Right ventricle myocardium superior (tissue), 1 donor: ENCODE measurements around the gene KLF2. TPM values are rescaled to one million over a fixed set of nuclear protein-coding genes. Genes with fewer than 3 reads are reported as not detected.
"Not testable (repeated sequence)": the region's sequence is repeated elsewhere in the genome, so short reads cannot be mapped to it uniquely, and the experiment has no call there.

Source experiments
- ATAC-seq: fragments of 200-7000 bp; cut with Tn5 transposase; one replicate; pipeline ENCODE4 v1.9.1; 2020; ENCODE audit warnings: mild to moderate bottlenecking; ENCODE audit not compliant: poor library complexity
- DNase-seq: peaks from one replicate; pipeline ENCODE4 v3.0.0-alpha.2; 2020
- intact Hi-C: fragments of 100-400 bp; cut with DNase I; formaldehyde crosslinking; loops from one replicate; pipeline ENCODE4 v1.11.2; 2022
- long read RNA-seq: library from polyadenylated mRNA; unstranded; transcript quantifications from one replicate; pipeline ENCODE4 v2.0.0, GENCODE V29; 2021
- total RNA-seq: library from RNA; stranded (reverse); fragmentation: NEBNext Ultra II Directional; extraction: Animal tissue kit (Norgen Biotek cat#: 25700); gene quantifications from one replicate; pipeline ENCODE4 v1.2.1, GENCODE V29; 2021
- donor health status: DM: no; HTN: yes; CAD: no; lungs with severe emphysema.

The KLF2 gene
- total RNA-seq = 67.6 TPM
- long read RNA-seq, transcript KLF2-201 (3 exons, 2,018 nt) = major isoform, 85 of 192 reads
- long read RNA-seq, partial matches to known transcripts = 95 of 192 reads
- long read RNA-seq, other reads (novel, unspliced or antisense) = 12 of 192 reads

- ATAC-seq = peak; percentile 90
- peak; percentile 97 for DNase-seq
- intact Hi-C loops = loop anchor here (5.0 kb wide), 2 partner anchors 42 to 67 kb away; no protein-coding TSS in a partner anchor
These were observed at the start of gene KLF2 for GRCh38 chr19:16324384-16325160. KLF2 (plus strand) TSS chr19:16324826; CDS start chr19:16324924, 98 bp downstream.

- DNase-seq = no peak
- intact Hi-C loops = loop anchor here (5.0 kb wide), 1 partner anchor 42 kb away; the partner anchor contains the start of gene KLF2
- ATAC-seq = no peak
These were observed 44.3 kb upstream of the KLF2 start for GRCh38 chr19:16280306-16280705.

GRCh38 chr19:16281743-16282142 lies 42.9 kb upstream of the KLF2 start:
- DNase-seq (no peak), ATAC-seq (no peak)
- intact Hi-C loops = loop anchor here (5.0 kb wide), 1 partner anchor 41 kb away; the partner anchor contains the start of gene KLF2

- ATAC-seq (peak; percentile 87), DNase-seq (peak; percentile 88)
- intact Hi-C loops = loop anchor here (5.0 kb wide), 1 partner anchor 39 kb away; the partner anchor contains the start of gene KLF2
These were observed 41.2 kb upstream of the KLF2 start for GRCh38 chr19:16283210-16284061.

GRCh38 chr19:16284505-16284904 lies 40.1 kb upstream of the KLF2 start:
- ATAC-seq (no peak), DNase-seq (no peak)
- intact Hi-C loops = loop anchor here (5.0 kb wide), 1 partner anchor 38 kb away; the partner anchor contains the start of gene KLF2

GRCh38 chr19:16285079-16285478 lies 39.5 kb upstream of the KLF2 start:
- DNase-seq, intact Hi-C loops, ATAC-seq: not testable (repeated sequence)

GRCh38 chr19:16285769-16286498 lies 38.7 kb upstream of the KLF2 start:
- intact Hi-C loops = no loop called here
- ATAC-seq (no peak), DNase-seq (no peak)

GRCh38 chr19:16288544-16288943 lies 36.1 kb upstream of the KLF2 start:
- intact Hi-C loops = no loop called here
- ATAC-seq = no peak

GRCh38 chr19:16289594-16289993 lies 35.0 kb upstream of the KLF2 start:
- no peak for ATAC-seq
- intact Hi-C loops = no loop called here
- no peak for DNase-seq

More at GRCh38 chr19:16288544-16288943, 36.1 kb upstream of the KLF2 start:
- DNase-seq = no peak

- DNase-seq (no peak), ATAC-seq (no peak)
- intact Hi-C loops = no loop called here
These were observed 33.9 kb upstream of the KLF2 start for GRCh38 chr19:16290692-16291091.

GRCh38 chr19:16293118-16294091 lies 31.2 kb upstream of the KLF2 start:
- DNase-seq (peak; percentile 77), ATAC-seq (peak; percentile 92)
- intact Hi-C loops = no loop called here

GRCh38 chr19:16295057-16295456 lies 29.6 kb upstream of the KLF2 start:
- ATAC-seq = no peak
- intact Hi-C loops = no loop called here
- no peak for DNase-seq

GRCh38 chr19:16296713-16297112 lies 27.9 kb upstream of the KLF2 start:
- ATAC-seq (no peak), DNase-seq (no peak)
- intact Hi-C loops = no loop called here

- no peak for DNase-seq
- intact Hi-C loops = no loop called here
- no peak for ATAC-seq
These were observed 26.9 kb upstream of the KLF2 start for GRCh38 chr19:16297575-16298178.

GRCh38 chr19:16298334-16298733 lies 26.3 kb upstream of the KLF2 start:
- DNase-seq (no peak), ATAC-seq (no peak)
- intact Hi-C loops = no loop called here

- DNase-seq = no peak
- intact Hi-C loops = no loop called here
- ATAC-seq = no peak
These were observed 22.5 kb upstream of the KLF2 start for GRCh38 chr19:16301999-16302694.
